Uterus (tissue), 4 donors: ENCODE data around the gene TRIM59. TPM values are rescaled to one million over a fixed set of nuclear protein-coding genes. Genes with fewer than 3 reads are reported as not detected.
A peak's percentile ranks its signal among the peaks of the same experiment; 100 is the strongest.

Experiments used
- DNase-seq, 2 donors: peaks; one replicate each; pipeline ENCODE4 v3.0.0-alpha.2; 2019 to 2020
- H3K27ac ChIP-seq, 2 donors: fragments of 200-600 bp; sonication (generic); 1 replicate in 1 of 2; 2 replicates in 1 of 2; pipeline ENCODE4 v1.5.1; 2016 to 2018
- H3K27me3 ChIP-seq, 2 donors: fragments of 200-600 bp; sonication (generic); one replicate each; pipeline ENCODE4 v1.5.1; 2018 to 2019; ENCODE audit warnings: control low read depth in 1 of 2
- H3K36me3 ChIP-seq, 2 donors: fragments of 200-600 bp; sonication (generic); one replicate each; pipeline ENCODE4 v1.5.1; 2019; ENCODE audit warnings: control low read depth in 1 of 2
- H3K4me1 ChIP-seq, 2 donors: fragments of 200-600 bp; sonication (generic); one replicate each; pipeline ENCODE4 v1.5.1; 2018 to 2019; ENCODE audit warnings: control low read depth in 1 of 2
- H3K4me3 ChIP-seq, 2 donors: fragments of 200-600 bp; sonication (generic); 1 replicate in 1 of 2; 2 replicates in 1 of 2; pipeline ENCODE4 v1.5.1; 2018 to 2019; ENCODE audit warnings: mild to moderate bottlenecking in 1 of 2
- H3K9me3 ChIP-seq, 2 donors: fragments of 200-600 bp; sonication (generic); one replicate each; pipeline ENCODE4 v1.5.1; 2019; ENCODE audit warnings: control low read depth in 1 of 2
- CTCF ChIP-seq, 4 experiments: fragments of 200-600 bp in 2 of 4; fragments of 450-650 bp in 2 of 4; sonication (generic) in 2 of 4; IDR thresholded peaks; one replicate each; pipeline ENCODE4 v1.5.1; 2016 to 2019; ENCODE audit warnings: antibody characterized with exemption in 4 of 4, mild to moderate bottlenecking in 2 of 4, moderate library complexity in 1 of 4
- POLR2A ChIP-seq, 2 donors: fragments of 450-650 bp; IDR thresholded peaks; one replicate each; pipeline ENCODE4 v1.6.1; 2016; ENCODE audit warnings: antibody characterized with exemption in 2 of 2, mild to moderate bottlenecking in 1 of 2, moderate library complexity in 1 of 2
- intact Hi-C: fragments of 100-400 bp; cut with DNase I; formaldehyde crosslinking; loops from one replicate; pipeline ENCODE4 v1.15.1; 2023; ENCODE audit warnings: low total_unique reads
- total RNA-seq, 4 donors: library from RNA; depleted of rRNA in 3 of 4; stranded (reverse); fragments of >200 nt in 3 of 4; gene quantifications; one replicate each; pipeline versions ENCODE4 v1.1.0 to v1.2.4, GENCODE V29; 2014 to 2023
- donor health status: DM: yes; HTN: yes; CAD: no.

TRIM59 gene
- total RNA-seq, 4 donors from 2014 or later = 1.0 to 42.9 (median 5.1) TPM; not detected in 1

GRCh38 chr3:160399125-160400029 lies 50.2 kb downstream of the TRIM59 start, which contains the start of the genes IFT80 and SMC4:
Gene IFT80, minus strand, starts transcription at chr3:160399225. Its CDS starts 14,625 bp downstream, at chr3:160384600.
Gene SMC4, plus strand, starts transcription at chr3:160399650. Its CDS starts 1,177 bp downstream, at chr3:160400827.
- peaks cover 4 to 14% of the 10 kb centered on the region in 2 donors for H3K4me1 ChIP-seq
- intact Hi-C loops = no loop called here
- peak; percentile 96 for DNase-seq
- no peak for TF ChIP-seq CTCF (IDR thresholded peaks at IDR 0.05)
- peak; percentile 50 to 56 for TF ChIP-seq POLR2A (IDR thresholded peaks at IDR 0.05)
- peak within 1 kb of the TSS; percentile 92 to 93 for H3K27ac ChIP-seq
- peak within 1 kb of the TSS; percentile 54 to 75 for H3K4me3 ChIP-seq
- H3K27me3 ChIP-seq = no peaks in the 10 kb centered on the region
- H3K36me3 ChIP-seq = no peaks in the 10 kb centered on the region
- H3K9me3 ChIP-seq = no peaks in the 10 kb centered on the region

- intact Hi-C loops = no loop called here
- TF ChIP-seq POLR2A (IDR thresholded peaks at IDR 0.05) (no peak), CTCF (IDR thresholded peaks at IDR 0.05) (no peak)
- no peaks in the 10 kb centered on the region for H3K36me3 ChIP-seq
- H3K27ac ChIP-seq = peak overlapping the region; percentile 92 to 93
- H3K4me1 ChIP-seq = peaks cover 4 to 14% of the 10 kb centered on the region in 2 donors
- DNase-seq = no peak
- peak overlapping the region; percentile 54 to 75 for H3K4me3 ChIP-seq
- H3K27me3 ChIP-seq = no peaks in the 10 kb centered on the region
- no peaks in the 10 kb centered on the region for H3K9me3 ChIP-seq
Observed at GRCh38 chr3:160398820-160399124, 50.8 kb downstream of the TRIM59 start.

GRCh38 chr3:160395297-160395696 lies 54.3 kb downstream of the TRIM59 start:
- H3K36me3 ChIP-seq = no peaks in the 10 kb centered on the region
- no peak overlapping the region for H3K4me3 ChIP-seq
- DNase-seq = no peak
- H3K9me3 ChIP-seq = no peaks in the 10 kb centered on the region
- peaks cover 4% of the 10 kb centered on the region in 2 donors for H3K4me1 ChIP-seq
- no peak overlapping the region for H3K27ac ChIP-seq
- no peaks in the 10 kb centered on the region for H3K27me3 ChIP-seq
- no peak for TF ChIP-seq POLR2A (IDR thresholded peaks at IDR 0.05)
- no peak for TF ChIP-seq CTCF (IDR thresholded peaks at IDR 0.05)
- intact Hi-C loops = no loop called here

- Histone ChIP-seq H3K27ac (no peak overlapping the region), H3K4me1 (peaks cover 0 to 4% of the 10 kb centered on the region in 2 donors), H3K4me3 (no peak overlapping the region), H3K9me3 (no peaks in the 10 kb centered on the region), H3K27me3 (no peaks in the 10 kb centered on the region), H3K36me3 (no peaks in the 10 kb centered on the region)
- intact Hi-C loops = no loop called here
- TF ChIP-seq CTCF (IDR thresholded peaks at IDR 0.05) (no peak), POLR2A (IDR thresholded peaks at IDR 0.05) (no peak)
- DNase-seq = no peak
Observed at GRCh38 chr3:160394009-160394392, 55.6 kb downstream of the TRIM59 start.

- H3K36me3 ChIP-seq = no peaks in the 10 kb centered on the region
- H3K9me3 ChIP-seq = no peaks in the 10 kb centered on the region
- no peak overlapping the region for H3K27ac ChIP-seq
- H3K27me3 ChIP-seq = no peaks in the 10 kb centered on the region
- H3K4me3 ChIP-seq = no peak overlapping the region
- no peak for DNase-seq
- intact Hi-C loops = no loop called here
- TF ChIP-seq POLR2A (IDR thresholded peaks at IDR 0.05) = no peak
- TF ChIP-seq CTCF (IDR thresholded peaks at IDR 0.05) = no peak
- peaks cover 0 to 4% of the 10 kb centered on the region in 2 donors for H3K4me1 ChIP-seq
Observed at GRCh38 chr3:160393346-160394008, 56.1 kb downstream of the TRIM59 start.
